Measurements from ENCODE around the gene SAMD8. TPM values are rescaled to one million over a fixed set of nuclear protein-coding genes. Genes with fewer than 3 reads are reported as not detected.

SAMD8 gene
- total and polyA plus RNA-seq, 2 of the 8 experiments (the other 6 are each of a cell fraction or from before 2014, with no cell fraction given) = 11.7 to 20.9 TPM

GRCh38 chr10:75197906-75198305 lies 86.5 kb downstream of the SAMD8 start:
- H3K27ac ChIP-seq (ENCODE audit: low read depth, low read length) = no peak overlapping the region
- H3K56ac ChIP-seq (replicated peaks; ENCODE audit: insufficient read length, low read depth, low read length) = no peak overlapping the region
- H2BK15ac ChIP-seq (ENCODE audit: low read length) = no peak overlapping the region
- H3K18ac ChIP-seq (ENCODE audit: extremely low read depth, low read length) = no peak overlapping the region
- H4K20me1 ChIP-seq (replicated peaks in 1 of 2; ENCODE audit: control insufficient read depth in 1 of 2, insufficient read depth in 2 of 2, low read length in 2 of 2) = no peaks in the 10 kb centered on the region
- CTCF ChIA-PET (ENCODE audit: partially characterized antibody) = interaction anchor here (0.6 to 3.4 kb wide), 7 partner anchors 8 to 362 kb away, joined by 3 to 26 read pairs (median 5); partner anchors contain the start of gene COMTD1
- no peak overlapping the region for H4K8ac ChIP-seq (ENCODE audit: extremely low read depth, insufficient read depth, low read length)
- POLR2A ChIA-PET (ENCODE audit: partially characterized antibody) = interaction anchor here (1.5 to 36.7 kb wide), 4 partner anchors 10 to 30 kb away, joined by 6 to 801 read pairs (median 22); partner anchors contain the start of genes COMTD1 and VDAC2
- no peak overlapping the region for H3K23ac ChIP-seq (ENCODE audit: insufficient read length)
- no peaks in the 10 kb centered on the region for H3K36me3 ChIP-seq (ENCODE audit: control insufficient read depth in 2 of 4, insufficient read depth in 4 of 4, low read length in 3 of 4)
- no peak overlapping the region for H3K9ac ChIP-seq (replicated peaks in 1 of 4; ENCODE audit: extremely low read depth in 1 of 4, low read depth in 3 of 4, low read length in 3 of 4)
- H3K4me3 ChIP-seq (ENCODE audit: extremely low read depth in 1 of 4, insufficient read depth in 2 of 4, low read depth in 3 of 4, low read length in 4 of 4) = no peak overlapping the region
- no peak overlapping the region for H2BK5ac ChIP-seq (ENCODE audit: low read depth, low read length)
- no peak overlapping the region for H3K14ac ChIP-seq (ENCODE audit: insufficient read length)
- H3K4me1 ChIP-seq (replicated peaks in 1 of 4; ENCODE audit: control insufficient read depth in 3 of 4, insufficient read depth in 4 of 4, low read length in 3 of 4) = no peaks in the 10 kb centered on the region
- no peak for FAIRE-seq
- no peaks in the 10 kb centered on the region for H3K23me2 ChIP-seq (ENCODE audit: low read depth, low read length)
- no peak overlapping the region for H2BK120ac ChIP-seq (replicated peaks; ENCODE audit: low read depth, low read length)
- H3K27me3 ChIP-seq (replicated peaks in 1 of 4; ENCODE audit: control insufficient read depth in 3 of 4, extremely low read depth in 1 of 4, insufficient read depth in 3 of 4, low read length in 3 of 4) = no peaks in the 10 kb centered on the region
- 80% methylated on average over 2 of the region's 2 CpGs; no CpG with 5 or more reads in 1 of the 2 experiments for WGBS, 2 experiments (ENCODE audit: extremely low coverage in 1 of 2, insufficient coverage in 1 of 2, insufficient read length in 1 of 2, insufficient replicate concordance in 2 of 2, low coverage in 1 of 2, low lambda C conversion rate in 2 of 2, missing lambda C conversion rate in 1 of 2)
- no peak overlapping the region for H2AK5ac ChIP-seq (ENCODE audit: low read depth, low read length)
- DNase-seq (ENCODE audit: low read depth in 1 of 2, low spot score in 2 of 2) = no peak
- H4K5ac ChIP-seq (ENCODE audit: insufficient read length, low read depth, low read length) = no peak overlapping the region
- H3K79me2 ChIP-seq (ENCODE audit: control insufficient read depth in 1 of 2, insufficient read depth in 2 of 2, low read length in 2 of 2) = no peaks in the 10 kb centered on the region
- no peaks in the 10 kb centered on the region for H3K9me3 ChIP-seq (ENCODE audit: insufficient read depth in 2 of 2, low read depth in 1 of 2, low read length in 1 of 2)
- TF ChIP-seq EP300 (IDR thresholded peaks at IDR 0.05; ENCODE audit: borderline replicate concordance in 1 of 2, low read depth in 2 of 2, low read length in 2 of 2) (no peak), EZH2 (IDR thresholded peaks at IDR 0.05; ENCODE audit: low read depth, low read length, severe bottlenecking) (no peak), MAFK (IDR thresholded peaks at IDR 0.05; ENCODE audit: low read depth, low read length) (no peak), SAP30 (IDR thresholded peaks at IDR 0.05; ENCODE audit: insufficient read depth, insufficient replicate concordance, low read length) (no peak), TCF12 (IDR thresholded peaks at IDR 0.05; ENCODE audit: low read depth, low read length) (no peak), EGR1 (IDR thresholded peaks at IDR 0.05; ENCODE audit: borderline replicate concordance, low read depth, low read length) (no peak), RNF2 (IDR thresholded peaks at IDR 0.05; ENCODE audit: borderline replicate concordance, low read depth, low read length, missing control alignments, poor library complexity, severe bottlenecking) (no peak), ZNF274 (IDR thresholded peaks at IDR 0.05; ENCODE audit: borderline replicate concordance, extremely low read depth, low read length) (no peak)
- H2AFZ ChIP-seq (ENCODE audit: low read length) = no peak overlapping the region
- no peak overlapping the region for H2BK20ac ChIP-seq (ENCODE audit: low read length)
- H4K91ac ChIP-seq (replicated peaks; ENCODE audit: insufficient read length, low read length) = no peak overlapping the region
- H3K4me2 ChIP-seq (ENCODE audit: insufficient read depth in 1 of 2, low read depth in 2 of 2, low read length in 2 of 2) = no peak overlapping the region
- no peak overlapping the region for H3K4ac ChIP-seq (replicated peaks; ENCODE audit: insufficient read length, low read depth, low read length)
- H3K79me1 ChIP-seq (ENCODE audit: low read depth, low read length) = no peaks in the 10 kb centered on the region
- H2BK12ac ChIP-seq (ENCODE audit: low read depth, low read length) = no peak overlapping the region

Data from H1 (cell line).